Suprapubic skin (tissue), 4 donors: ENCODE data around the gene CIAO2A.

ENCODE experiments used
- EP300 ChIP-seq: sonication (generic); formaldehyde crosslinking; IDR thresholded peaks from one replicate; pipeline ENCODE4 v1.6.1; 2017; ENCODE audit warnings: antibody characterized with exemption
- POLR2A ChIP-seq, 2 donors: fragments of 450-650 bp; IDR thresholded peaks; one replicate each; pipeline ENCODE4 v1.6.1; 2017; ENCODE audit warnings: antibody characterized with exemption in 2 of 2, mild to moderate bottlenecking in 2 of 2, moderate library complexity in 2 of 2
- POLR2AphosphoS5 ChIP-seq, 3 donors: sonication (generic); formaldehyde crosslinking; IDR thresholded peaks; one replicate each; pipeline ENCODE4 v1.6.1; 2017; ENCODE audit warnings: antibody characterized with exemption in 3 of 3
- TF ChIP-seq, protein P1 (sequence below), 2 donors: fragments of 200-600 bp in 1 of 2; fragments of 450-650 bp in 1 of 2; sonication (generic) in 1 of 2; IDR thresholded peaks; one replicate each; pipeline ENCODE4 v1.5.1; 2016 to 2019; ENCODE audit warnings: antibody characterized with exemption in 2 of 2, mild to moderate bottlenecking in 1 of 2, moderate library complexity in 1 of 2

DNA sequence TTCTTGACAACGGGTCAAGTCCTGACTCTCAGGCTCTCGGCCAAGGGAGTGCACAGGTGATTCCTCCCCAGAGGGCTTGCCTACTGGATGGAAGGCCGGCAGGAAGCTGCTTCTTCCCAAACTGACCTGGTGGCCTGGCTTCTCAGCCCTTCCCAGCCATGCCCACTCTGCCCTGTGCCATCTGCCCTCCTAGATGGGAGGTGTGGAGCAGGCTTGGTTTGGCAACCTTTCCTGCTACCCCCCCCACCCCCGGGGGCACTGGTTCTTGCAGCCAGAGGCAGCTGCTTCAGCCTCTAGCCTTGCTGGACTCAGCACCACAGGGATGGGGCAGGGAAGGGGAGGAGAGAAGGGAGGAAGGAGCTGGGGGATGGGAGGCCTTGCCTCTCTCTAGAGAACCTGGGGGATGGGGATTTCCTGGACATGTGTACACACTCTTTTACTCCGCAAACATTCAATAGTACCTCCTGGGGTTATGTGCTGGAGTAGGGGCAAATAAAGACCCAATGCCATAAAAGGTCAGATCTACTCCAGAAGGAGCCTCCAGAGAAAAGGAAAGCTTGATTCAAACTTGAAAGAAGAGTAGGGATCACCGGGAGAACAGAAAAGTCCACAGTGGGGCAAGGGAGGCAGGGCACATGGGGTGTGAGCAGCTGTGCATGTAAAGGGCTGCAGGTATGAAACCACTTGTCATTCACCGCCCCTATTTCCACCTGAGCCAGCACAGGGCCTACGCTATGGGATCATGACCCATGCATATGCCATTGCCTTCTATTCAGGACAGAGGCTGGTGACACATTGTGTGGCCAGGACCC, 43.2 kb downstream of the CIAO2A start:
- TF ChIP-seq, protein P1, sequence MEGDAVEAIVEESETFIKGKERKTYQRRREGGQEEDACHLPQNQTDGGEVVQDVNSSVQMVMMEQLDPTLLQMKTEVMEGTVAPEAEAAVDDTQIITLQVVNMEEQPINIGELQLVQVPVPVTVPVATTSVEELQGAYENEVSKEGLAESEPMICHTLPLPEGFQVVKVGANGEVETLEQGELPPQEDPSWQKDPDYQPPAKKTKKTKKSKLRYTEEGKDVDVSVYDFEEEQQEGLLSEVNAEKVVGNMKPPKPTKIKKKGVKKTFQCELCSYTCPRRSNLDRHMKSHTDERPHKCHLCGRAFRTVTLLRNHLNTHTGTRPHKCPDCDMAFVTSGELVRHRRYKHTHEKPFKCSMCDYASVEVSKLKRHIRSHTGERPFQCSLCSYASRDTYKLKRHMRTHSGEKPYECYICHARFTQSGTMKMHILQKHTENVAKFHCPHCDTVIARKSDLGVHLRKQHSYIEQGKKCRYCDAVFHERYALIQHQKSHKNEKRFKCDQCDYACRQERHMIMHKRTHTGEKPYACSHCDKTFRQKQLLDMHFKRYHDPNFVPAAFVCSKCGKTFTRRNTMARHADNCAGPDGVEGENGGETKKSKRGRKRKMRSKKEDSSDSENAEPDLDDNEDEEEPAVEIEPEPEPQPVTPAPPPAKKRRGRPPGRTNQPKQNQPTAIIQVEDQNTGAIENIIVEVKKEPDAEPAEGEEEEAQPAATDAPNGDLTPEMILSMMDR (IDR thresholded peaks at IDR 0.05) = no peak
- TF ChIP-seq EP300 (no peak), POLR2A (IDR thresholded peaks at IDR 0.05) (no peak), POLR2AphosphoS5 (IDR thresholded peaks at IDR 0.05) (no peak)
